Keratinocyte (primary cell): ENCODE measurements around the gene CDCA3.

Experiments used
- EZH2 ChIP-seq: IDR thresholded peaks from one replicate; pipeline ENCODE4 v1.6.1; 2012; ENCODE audit warnings: inconsistent platforms, mild to moderate bottlenecking, low read length, moderate library complexity
- TF ChIP-seq, protein P1 (sequence below), 3 experiments: IDR thresholded peaks in 1 of 3; conservative IDR thresholded peaks in 1 of 3; optimal IDR thresholded peaks in 1 of 3; 2 replicates in 2 of 3; 3 replicates in 1 of 3; pipeline versions ENCODE3 to v1.5.1; 2011; ENCODE audit warnings: low read length in 3 of 3, mild to moderate bottlenecking in 3 of 3, moderate library complexity in 2 of 3, control low read depth in 1 of 3, inconsistent platforms in 1 of 3; ENCODE audit not compliant: insufficient read depth in 2 of 3; ENCODE audit errors: extremely low read depth in 1 of 3

DNA sequence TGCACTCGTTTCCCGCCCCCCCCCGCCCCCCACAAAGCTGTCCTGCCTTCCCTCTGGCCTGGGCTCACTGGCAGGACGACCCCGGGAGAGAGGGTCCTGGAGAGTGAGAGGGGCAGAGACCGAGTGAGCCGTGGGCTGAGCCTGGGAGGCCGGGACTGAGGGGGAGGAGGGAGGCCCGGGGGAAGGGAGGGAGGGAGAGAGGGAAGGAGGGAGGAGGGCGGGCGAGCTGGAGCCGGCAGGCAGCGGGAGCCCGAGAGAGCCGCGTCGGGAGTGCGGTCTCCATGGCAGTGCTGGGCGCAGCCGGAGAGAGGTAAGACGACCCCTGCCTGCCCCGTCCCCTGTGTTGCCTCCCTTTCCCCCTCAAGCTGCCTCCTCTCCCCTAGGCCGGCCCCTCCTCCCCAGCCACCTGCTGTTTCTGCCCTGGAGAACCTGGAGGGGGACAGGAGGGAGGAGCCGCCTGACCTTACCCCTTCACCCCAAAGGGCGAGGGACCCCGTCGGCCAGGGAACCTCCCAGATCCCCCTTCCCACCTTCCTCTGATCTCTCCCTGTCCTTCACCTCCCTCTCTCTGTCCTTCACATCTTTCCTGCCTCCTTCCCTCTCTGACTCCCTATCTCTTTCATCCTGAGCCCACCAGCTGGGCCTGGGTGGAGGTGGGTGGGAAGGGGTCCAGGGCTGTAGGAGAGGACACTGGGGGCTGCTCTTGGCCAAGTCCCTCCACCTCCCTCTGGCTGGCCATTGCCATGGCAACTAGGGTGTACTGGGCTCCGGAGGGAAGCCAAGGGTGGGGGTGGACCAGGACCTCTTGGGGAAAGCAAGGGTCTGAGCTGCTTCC is 29.3 kb downstream of the CDCA3 start, which contains the start of gene GPR162:
- TF ChIP-seq, protein P1, sequence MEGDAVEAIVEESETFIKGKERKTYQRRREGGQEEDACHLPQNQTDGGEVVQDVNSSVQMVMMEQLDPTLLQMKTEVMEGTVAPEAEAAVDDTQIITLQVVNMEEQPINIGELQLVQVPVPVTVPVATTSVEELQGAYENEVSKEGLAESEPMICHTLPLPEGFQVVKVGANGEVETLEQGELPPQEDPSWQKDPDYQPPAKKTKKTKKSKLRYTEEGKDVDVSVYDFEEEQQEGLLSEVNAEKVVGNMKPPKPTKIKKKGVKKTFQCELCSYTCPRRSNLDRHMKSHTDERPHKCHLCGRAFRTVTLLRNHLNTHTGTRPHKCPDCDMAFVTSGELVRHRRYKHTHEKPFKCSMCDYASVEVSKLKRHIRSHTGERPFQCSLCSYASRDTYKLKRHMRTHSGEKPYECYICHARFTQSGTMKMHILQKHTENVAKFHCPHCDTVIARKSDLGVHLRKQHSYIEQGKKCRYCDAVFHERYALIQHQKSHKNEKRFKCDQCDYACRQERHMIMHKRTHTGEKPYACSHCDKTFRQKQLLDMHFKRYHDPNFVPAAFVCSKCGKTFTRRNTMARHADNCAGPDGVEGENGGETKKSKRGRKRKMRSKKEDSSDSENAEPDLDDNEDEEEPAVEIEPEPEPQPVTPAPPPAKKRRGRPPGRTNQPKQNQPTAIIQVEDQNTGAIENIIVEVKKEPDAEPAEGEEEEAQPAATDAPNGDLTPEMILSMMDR (optimal IDR thresholded peaks at IDR 0.05 in 1 of 3, IDR thresholded peaks at IDR 0.05 in 1 of 3, conservative IDR thresholded peaks at IDR 0.05 in 1 of 3; ENCODE audit: extremely low read depth in 1 of 3, insufficient read depth in 2 of 3, low read length in 3 of 3), result no peak
- peak; percentile 76 for TF ChIP-seq EZH2
